NCI-H2171 treated with DMSO at 0.1 percent for 48 hours (cell line): Measurements from ENCODE around the gene KCNAB2.

ENCODE experiments used
- DNase-seq: peaks from one replicate; lab custom pipeline; 2025; lab: John Stamatoyannopoulos, UW

Gene KCNAB2

DNA sequence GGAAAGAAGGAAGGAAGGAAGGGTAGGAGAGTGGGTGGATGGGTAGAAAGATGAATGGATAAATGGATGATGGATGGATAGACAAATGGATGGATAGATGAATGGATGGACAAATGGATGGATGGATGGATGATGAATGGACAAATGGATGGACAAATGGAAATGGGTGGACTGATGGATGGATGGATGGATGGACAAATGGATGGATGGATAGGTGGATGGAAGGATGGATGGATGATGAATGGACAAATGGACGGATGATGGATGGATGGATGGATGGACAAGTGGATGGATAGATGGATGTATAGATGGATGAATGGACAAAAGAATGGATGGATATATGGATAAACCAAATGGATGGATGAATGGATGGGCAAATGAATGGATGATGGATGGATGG, 103.9 kb downstream of the KCNAB2 start:
- no peak for DNase-seq

DNA sequence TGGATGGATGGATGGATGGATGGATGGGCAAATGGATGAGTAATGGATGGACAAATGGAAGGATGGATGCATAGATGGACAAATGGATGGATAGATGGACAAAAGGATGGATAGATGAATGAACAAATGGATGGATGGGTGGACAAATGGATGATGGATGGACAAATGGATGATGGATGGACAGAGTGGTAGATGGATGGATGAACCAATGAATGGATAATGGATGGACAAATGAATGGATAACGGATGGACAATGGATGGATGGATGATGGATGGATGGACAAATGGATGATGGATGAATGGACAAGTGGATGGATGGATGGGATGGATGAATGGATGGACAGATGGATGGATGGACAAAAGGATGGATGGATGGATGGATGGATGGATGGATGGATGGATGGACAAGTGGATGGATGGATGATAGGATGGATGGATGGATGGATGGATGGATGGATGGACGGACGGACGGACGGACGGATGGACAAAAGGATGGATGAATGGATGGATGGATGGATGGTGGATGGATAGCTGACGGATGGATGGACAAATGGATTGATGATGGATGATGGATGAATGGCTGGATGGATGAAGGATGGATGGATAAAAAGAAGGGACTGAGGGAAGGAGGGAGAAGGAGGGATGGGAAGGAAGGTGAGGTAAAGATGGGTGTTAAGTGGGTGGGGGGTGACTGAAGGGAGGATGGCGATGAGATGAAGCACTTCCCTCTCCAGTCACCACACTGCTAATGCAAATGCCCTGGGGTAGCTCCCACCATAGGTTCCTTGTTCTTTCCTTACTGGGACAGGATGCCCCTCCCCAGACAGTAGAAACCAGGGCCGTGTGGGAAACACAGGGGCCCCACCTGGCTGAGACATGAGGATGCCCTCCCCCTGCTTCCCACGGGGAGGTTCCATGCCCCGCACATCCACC, 104.6 kb downstream of the KCNAB2 start:
- no peak for DNase-seq
